WI38 (cell line): ENCODE data around the gene ZNF232.
"Not testable (repeated sequence)": the region's sequence is repeated elsewhere in the genome, so short reads cannot be mapped to it uniquely, and the experiment has no call there.

Experiments used
- H3K4me3 ChIP-seq: 2 replicates; pipeline ENCODE4 v1.5.1; 2011; ENCODE audit warnings: low read depth, mild to moderate bottlenecking, control low read depth, low read length
- TF ChIP-seq, protein P1 (sequence below): IDR thresholded peaks from 2 replicates; pipeline ENCODE4 v1.5.1; 2012; ENCODE audit warnings: low read depth, mild to moderate bottlenecking, control low read depth, low read length

Gene ZNF232

DNA sequence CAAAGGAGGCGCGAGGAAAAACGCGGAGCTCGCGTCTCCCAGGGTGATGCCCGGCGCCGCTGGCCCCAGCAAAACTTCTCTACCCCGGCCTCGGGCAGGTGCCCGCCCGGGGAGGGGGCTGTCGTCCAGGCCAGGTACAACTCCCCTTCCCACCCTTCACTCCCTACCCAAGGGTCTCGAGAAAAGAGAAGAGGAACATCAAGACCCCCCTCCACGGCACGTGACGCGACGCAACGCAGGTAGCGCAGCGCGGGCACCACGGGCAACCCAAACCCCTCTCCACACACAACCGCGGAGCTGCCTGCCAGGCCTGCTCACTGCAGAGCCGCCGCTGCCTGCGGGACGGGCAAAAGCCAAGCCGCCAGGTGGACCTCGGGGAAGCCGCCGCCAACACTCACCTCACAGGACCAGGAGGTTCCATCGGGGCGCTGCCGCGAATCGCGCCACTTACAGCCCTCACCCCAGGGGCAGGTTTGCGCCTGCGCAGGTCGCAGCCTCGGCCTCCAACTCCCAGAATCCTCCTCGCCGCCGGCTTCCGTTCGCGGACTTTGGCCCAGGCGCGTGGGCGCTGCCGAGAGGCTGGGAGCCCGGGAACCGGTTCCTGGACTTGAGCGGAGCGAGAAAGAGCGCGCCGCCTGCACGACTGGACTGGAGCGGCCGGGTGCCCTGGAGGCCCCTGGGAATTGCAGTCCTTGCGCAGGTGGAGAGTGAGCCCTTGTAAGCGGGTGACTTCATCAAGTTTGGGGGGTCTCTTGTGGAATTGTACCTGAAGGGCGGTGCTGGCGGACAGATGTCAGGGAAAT, at the start of gene ZNF232:
Gene ZNF232 (minus strand): TSS at position 477 of the 803 bp plus-strand sequence. CDS start 56 bp downstream, at position 421.
- H3K4me3 ChIP-seq, result peak within 1 kb of the TSS; percentile 77

DNA sequence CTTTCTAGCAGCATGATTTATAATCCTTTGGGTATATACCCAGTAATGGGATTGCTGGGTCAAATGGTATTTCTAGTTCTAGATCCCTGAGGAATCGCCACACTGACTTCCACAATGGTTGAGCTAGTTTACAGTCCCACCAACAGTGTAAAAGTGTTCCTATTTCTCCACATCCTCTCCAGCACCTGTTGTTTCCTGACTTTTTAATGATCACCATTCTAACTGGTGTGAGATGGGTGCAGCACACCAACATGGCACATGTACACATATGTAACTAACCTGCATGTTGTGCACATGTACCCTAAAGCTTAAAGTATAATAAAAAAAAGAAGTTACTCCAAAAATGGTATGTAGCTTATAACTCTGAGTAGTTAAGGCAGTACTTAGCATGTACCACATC, 49.0 kb upstream of the ZNF232 start:
- H3K4me3 ChIP-seq, result not testable (repeated sequence)

More for the DNA sequence above, at the start of gene ZNF232:
- TF ChIP-seq, protein P1, sequence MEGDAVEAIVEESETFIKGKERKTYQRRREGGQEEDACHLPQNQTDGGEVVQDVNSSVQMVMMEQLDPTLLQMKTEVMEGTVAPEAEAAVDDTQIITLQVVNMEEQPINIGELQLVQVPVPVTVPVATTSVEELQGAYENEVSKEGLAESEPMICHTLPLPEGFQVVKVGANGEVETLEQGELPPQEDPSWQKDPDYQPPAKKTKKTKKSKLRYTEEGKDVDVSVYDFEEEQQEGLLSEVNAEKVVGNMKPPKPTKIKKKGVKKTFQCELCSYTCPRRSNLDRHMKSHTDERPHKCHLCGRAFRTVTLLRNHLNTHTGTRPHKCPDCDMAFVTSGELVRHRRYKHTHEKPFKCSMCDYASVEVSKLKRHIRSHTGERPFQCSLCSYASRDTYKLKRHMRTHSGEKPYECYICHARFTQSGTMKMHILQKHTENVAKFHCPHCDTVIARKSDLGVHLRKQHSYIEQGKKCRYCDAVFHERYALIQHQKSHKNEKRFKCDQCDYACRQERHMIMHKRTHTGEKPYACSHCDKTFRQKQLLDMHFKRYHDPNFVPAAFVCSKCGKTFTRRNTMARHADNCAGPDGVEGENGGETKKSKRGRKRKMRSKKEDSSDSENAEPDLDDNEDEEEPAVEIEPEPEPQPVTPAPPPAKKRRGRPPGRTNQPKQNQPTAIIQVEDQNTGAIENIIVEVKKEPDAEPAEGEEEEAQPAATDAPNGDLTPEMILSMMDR, result no peak

DNA sequence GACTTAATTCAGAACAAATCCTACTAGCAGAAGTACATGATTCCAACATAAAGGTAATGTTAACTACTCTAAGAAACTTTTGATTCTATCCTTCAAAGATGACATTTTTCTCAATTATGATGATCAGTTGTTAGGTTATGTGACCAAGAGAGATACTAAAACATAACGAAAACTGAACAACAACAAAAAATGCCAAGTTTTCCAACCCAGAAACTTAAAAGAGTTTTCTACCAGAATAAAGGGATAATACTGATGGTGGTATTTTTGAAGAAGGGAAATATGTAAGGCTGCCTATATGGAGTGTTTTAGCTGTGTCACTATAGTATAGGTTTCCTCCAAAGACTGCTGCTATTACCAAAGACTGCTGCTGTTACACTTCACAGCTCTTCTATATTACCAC, 34.4 kb upstream of the ZNF232 start:
- not testable (repeated sequence) for H3K4me3 ChIP-seq

DNA sequence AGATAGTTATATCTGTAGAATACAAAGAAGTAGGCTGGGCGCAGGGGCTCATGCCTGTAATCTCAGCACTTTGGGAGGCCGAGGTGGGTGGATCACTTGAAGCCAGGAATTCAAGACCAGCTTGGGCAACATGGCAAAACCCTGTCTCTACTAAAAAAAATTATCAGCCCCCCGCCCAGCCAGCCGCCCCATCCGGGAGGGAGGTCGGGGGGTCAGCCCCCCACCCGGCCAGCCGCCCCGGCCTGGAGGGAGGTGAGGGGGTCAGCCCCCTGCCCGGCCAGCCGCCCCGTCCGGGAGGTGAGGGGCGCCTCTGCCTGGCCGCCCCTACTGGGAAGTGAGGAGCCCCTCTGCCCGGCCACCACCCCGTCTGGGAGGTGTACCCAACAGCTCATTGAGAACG, 31.2 kb upstream of the ZNF232 start:
- H3K4me3 ChIP-seq, result not testable (repeated sequence)

DNA sequence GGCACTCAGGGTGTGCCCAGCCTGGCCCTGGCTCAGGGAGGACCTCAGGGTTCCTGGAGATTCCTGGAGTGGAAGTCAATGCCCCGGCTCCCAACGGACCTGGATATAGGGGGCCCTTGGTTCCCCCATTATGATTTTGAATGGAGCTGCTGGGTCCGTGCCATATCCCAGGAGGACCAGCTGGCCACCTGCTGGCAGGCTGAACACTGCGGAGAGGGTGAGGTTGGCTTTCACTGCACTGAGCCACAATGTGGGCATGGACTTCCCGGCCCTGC, 27.7 kb upstream of the ZNF232 start:
- no peak overlapping the region for H3K4me3 ChIP-seq
- TF ChIP-seq, protein P1, result no peak

DNA sequence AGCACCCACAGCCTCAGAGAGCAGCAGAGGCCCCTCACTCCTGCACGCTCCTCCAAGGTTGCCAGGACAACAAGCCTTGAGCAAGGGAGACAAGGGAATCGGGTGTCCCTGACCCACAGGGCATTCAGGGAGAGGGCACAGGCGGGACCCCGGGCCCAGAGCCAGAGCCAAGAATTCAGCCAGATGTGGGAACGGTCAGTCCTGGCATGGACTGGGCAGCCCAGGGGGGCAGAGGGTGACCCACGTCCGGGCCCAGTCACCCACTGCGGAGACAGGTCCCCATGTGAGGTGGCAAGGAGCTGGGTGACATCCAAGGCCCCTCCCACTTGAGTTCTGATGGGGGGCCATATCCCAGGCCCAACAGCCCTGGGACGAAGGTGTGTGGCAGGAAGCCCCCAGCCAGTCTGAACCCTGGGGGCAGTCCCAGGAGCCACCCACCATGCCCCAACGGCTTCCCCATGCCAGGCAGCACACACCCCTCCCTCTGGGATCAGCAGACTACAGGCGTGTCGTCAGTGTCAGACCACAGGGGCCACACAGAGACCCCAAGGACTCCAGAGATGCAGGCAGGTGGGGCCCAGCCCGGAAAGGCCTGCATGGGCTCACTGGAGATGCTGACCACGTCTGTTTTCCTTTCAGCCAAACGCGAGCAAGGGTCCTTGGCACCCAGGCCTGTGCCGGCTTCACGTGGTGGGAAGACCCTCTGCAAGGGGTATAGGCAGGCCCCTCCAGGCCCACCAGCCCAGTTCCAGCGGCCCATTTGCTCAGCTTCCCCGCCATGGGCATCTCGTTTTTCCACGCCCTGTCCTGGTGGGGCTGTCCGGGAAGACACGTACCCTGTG, 27.2 kb upstream of the ZNF232 start:
- TF ChIP-seq, protein P1, result no peak
- no peak overlapping the region for H3K4me3 ChIP-seq

DNA sequence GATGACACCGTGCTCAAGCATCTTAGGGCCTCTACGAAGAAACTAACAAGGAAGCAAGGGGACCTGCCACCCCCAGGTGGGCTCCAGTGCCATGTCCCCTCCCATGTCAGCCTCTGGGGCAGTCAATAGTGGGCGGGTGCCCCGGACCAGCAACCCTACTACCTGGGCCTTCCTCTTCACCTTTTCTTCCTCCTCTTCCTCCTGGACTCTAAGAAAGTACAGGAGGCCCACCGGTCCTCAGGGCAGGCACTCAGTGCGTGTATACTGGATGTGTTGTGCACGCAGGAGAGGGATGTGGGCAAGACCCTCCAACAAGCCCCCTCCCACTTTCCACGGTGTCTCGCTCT, 26.5 kb upstream of the ZNF232 start:
- H3K4me3 ChIP-seq, result not testable (repeated sequence)

DNA sequence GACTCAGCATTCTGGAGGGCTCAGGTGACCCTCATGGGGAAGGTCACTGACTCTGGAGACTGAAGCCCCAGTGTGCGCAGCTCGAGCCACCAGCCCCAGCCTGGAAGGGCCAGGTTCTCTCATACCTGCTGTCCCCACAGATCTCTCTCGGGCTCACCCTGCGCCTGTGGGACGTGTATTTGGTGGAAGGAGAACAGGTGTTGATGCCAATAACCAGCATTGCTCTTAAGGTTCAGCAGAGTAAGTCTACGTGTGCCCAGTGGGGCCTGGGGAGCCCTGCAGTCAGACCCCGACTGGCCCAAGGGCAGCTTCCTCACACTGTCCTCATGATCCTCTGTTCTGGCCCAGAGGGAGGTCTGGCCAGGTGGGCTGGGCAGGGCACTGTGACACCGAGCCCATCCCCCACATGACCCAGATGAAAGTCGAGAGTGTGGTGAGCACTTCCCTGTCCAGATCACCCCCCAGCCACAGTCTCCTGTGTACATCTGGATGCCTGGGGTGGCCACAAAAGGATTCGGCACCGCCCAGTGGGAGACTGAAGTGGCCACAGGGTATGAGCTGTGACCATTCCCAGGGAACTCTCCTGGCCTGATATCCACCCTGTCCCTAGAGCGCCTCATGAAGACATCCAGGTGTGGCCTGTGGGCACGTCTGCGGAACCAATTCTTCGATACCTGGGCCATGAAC, 26.0 kb upstream of the ZNF232 start:
- H3K4me3 ChIP-seq, result not testable (repeated sequence)

DNA sequence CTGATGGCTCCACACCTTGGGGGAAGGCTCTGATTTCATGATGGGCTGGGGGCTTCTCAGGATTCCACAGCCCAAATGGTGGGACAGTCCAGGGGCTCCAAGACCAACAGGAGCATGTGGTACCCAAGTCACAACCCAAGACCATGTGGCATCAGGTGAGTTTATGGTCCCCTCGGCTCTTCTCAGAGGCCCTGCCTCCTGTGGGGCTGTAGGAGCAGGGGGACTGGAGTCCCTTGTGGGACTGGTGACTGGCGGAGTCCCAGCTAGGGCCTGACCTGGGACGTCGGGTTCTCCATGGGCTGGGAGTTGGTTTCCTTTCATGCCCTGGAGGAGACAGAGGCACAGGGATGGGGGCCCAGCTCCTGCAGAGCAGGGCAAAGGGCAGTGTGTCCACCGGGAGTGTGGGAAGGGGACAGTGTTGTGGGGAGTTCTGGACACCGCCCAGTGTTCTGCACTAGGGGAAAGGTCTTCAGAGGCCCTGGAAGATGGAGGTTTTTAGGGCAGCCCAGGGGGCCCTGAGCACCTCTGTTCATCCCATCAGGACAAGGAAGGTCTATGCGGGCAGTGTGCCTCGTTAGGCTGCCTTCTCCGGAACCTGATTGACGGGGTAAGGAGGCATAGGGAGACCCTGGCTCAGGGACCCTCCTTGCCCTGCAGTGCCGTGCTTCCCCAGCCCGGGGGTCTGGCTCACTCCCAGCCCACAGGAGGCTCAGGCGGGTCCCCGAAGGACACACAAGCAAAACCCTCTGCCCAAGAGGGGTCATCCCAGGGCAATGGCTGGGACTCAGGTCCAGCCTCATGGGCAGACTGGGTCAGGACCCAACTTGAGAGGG, 25.1 kb upstream of the ZNF232 start:
- not testable (repeated sequence) for H3K4me3 ChIP-seq
